ENCODE data around the gene THYN1. TPM values are rescaled to one million over a fixed set of nuclear protein-coding genes. Genes with fewer than 3 reads are reported as not detected.
A peak's percentile ranks its signal among the peaks of the same experiment; 100 is the strongest.

Gene THYN1
- total RNA-seq, 1 donor from 2014 or later, result 34.9 TPM

- ATAC-seq (no peak), DNase-seq (ENCODE audit: low spot score) (no peak)
- intact Hi-C loops (cut with DNase I), result no loop called here
Observed at GRCh38 chr11:134229126-134229790, 23.9 kb downstream of the THYN1 start.

- intact Hi-C loops (cut with DNase I), result no loop called here
- DNase-seq (ENCODE audit: low spot score) (no peak), ATAC-seq (no peak)
Observed at GRCh38 chr11:134228625-134229024, 24.5 kb downstream of the THYN1 start.

- intact Hi-C loops (cut with DNase I), result no loop called here
- ATAC-seq (no peak), DNase-seq (ENCODE audit: low spot score) (no peak)
Observed at GRCh38 chr11:134226806-134227325, 26.3 kb downstream of the THYN1 start.

DNA sequence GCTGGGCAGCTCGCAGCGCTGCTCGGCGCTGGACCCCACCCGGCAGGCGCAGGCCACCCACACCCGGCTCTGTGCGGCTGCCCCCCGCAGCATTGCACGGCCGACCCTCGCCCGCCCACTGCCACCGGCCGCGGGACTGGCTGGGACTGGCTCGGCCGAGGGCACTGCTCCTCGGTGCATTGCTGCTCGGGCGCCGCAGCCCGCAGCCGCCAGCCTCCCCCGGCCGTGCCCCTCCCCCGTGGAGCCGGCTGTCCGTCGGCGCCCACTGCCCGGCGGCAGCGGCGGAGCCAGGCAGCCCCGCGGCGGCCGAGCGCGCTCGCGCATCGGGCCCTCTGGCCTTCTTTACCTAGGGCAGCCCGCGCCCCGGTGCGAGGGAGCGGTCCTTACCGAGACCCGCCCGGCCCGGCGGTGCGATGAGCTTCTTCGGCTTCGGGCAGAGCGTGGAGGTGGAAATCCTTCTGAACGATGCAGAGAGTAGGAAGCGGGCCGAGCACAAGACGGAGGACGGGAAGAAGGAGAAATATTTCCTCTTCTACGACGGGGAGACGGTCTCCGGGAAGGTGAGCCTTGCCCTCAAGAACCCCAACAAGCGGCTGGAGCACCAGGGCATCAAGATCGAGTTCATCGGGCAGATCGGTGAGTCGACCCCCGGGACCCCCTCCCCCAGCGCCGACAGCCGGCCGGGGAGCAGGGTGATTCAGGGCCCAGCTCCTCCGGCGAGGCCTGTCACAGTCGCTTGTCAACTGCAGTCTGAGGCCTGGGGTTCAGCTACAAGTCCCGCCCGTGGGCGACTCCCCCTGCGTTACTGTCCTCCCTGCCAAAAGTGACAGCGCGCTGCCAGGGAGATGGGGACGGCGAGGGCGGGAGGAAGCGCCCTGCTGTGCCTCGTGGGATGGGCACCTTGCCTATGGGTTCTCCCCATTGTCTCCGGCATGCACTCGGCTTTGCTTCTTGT is 28.2 kb downstream of the THYN1 start:
- DNase-seq (ENCODE audit: low spot score), result peak; percentile 74
- ATAC-seq, result peak; percentile 2
- intact Hi-C loops (cut with DNase I), result loop anchor here (5.0 kb wide), 1 partner anchor 1803 kb away; no protein-coding TSS in a partner anchor

GRCh38 chr11:134223836-134224709 is 29.1 kb downstream of the THYN1 start, which contains the start of the genes NCAPD3 and VPS26B:
Gene NCAPD3, minus strand, starts transcription at chr11:134223967. Its CDS starts 41 bp downstream, at chr11:134223926.
Gene VPS26B, plus strand, starts transcription at chr11:134224671. Its CDS starts 452 bp downstream, at chr11:134225123.
- ATAC-seq, result peak; percentile 98
- peak; percentile 98 for DNase-seq (ENCODE audit: low spot score)
- intact Hi-C loops (cut with DNase I), result loop anchor here (5.0 kb wide), 1 partner anchor 1802 kb away; no protein-coding TSS in a partner anchor

DNA sequence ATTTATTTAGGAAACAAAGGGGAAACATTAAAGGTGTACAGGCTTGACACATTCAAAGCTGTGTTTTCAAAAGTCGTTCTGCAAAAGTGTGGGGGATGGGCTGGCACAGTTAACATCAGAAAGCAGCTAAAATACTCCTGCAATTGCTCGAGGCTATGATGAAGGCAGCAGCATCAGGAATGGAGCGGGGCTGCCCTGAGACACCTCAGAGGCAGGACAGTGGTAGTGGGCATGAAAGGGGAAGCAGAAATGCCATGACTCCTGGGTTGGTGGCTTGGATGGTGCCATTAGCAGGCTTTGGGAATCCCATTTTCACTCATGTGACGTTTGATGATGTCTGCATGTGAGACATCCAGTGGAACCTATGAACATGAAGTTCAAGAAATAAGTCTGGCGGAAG is 30.0 kb downstream of the THYN1 start:
- DNase-seq (ENCODE audit: low spot score) (no peak), ATAC-seq (no peak)
- intact Hi-C loops (cut with DNase I), result loop anchor here (5.0 kb wide), 1 partner anchor 1801 kb away; no protein-coding TSS in a partner anchor

DNA sequence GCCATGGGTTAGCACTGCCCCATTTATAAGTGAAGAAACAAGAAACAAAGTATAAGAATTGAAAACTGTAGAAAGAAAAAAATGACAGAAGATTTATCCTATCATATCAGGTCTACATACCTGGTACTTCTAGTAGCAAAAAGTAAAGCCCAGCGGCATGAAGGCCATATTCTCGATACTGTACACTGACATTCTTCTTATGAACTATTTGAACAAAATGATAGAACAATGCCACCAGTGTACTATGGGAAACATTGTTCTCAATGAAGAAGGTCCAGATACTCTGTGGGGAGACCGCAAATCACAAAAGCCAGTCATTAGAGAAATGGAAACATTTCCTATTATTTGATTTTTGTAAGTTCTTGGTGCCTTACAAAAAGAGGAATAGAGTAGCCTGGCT is 36.3 kb downstream of the THYN1 start:
- ATAC-seq, result no peak
- intact Hi-C loops (cut with DNase I), result no loop called here
- DNase-seq (ENCODE audit: low spot score), result no peak

DNA sequence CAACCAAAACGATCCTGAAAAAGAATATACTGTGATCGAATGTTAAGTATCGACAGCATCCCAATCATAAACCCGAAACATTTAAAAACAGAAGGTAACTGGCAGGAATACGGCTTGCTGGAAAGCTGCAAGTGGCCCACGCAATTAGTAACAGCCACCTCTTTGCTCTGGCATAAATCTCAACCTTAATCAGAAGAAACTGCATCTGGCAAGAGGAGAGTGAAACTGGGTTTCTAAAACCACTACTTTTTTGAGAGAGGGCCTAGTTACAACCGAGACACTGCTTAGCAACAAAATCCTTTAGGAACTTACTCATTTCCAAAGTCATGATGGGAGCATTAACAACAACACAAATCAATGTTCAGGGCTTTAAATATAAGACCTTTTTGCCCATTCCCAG is 37.3 kb downstream of the THYN1 start:
- intact Hi-C loops (cut with DNase I), result no loop called here
- ATAC-seq, result no peak
- DNase-seq (ENCODE audit: low spot score), result no peak

- no peak for DNase-seq (ENCODE audit: low spot score)
- ATAC-seq, result no peak
- intact Hi-C loops (cut with DNase I), result no loop called here
Observed at GRCh38 chr11:134207538-134208239, 45.5 kb downstream of the THYN1 start.

- no peak for DNase-seq (ENCODE audit: low spot score)
- no peak for ATAC-seq
- intact Hi-C loops (cut with DNase I), result no loop called here
Observed at GRCh38 chr11:134206185-134206584, 47.0 kb downstream of the THYN1 start.

- intact Hi-C loops (cut with DNase I), result no loop called here
- ATAC-seq (no peak), DNase-seq (ENCODE audit: low spot score) (no peak)
Observed at GRCh38 chr11:134205729-134206128, 47.4 kb downstream of the THYN1 start.

DNA sequence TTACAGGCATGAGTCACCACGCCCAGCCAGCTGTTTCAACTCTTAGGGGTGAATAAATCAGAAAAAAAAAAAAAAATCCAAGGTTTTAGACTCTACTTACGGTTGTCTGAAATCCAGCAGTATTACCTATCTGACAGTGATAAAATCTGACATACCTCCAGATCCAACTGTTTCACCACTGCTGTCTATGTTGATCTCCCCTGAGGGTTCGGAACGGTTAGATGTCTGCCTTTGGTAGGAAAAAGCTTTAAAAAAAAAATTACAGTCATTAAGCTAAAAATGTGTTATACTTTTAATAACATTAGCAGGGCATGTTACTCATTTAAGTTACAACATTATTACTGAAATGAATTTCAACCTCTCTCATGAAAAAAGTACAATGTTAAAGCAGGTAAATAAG is 50.5 kb downstream of the THYN1 start:
- ATAC-seq (no peak), DNase-seq (ENCODE audit: low spot score) (no peak)
- intact Hi-C loops (cut with DNase I), result no loop called here

DNA sequence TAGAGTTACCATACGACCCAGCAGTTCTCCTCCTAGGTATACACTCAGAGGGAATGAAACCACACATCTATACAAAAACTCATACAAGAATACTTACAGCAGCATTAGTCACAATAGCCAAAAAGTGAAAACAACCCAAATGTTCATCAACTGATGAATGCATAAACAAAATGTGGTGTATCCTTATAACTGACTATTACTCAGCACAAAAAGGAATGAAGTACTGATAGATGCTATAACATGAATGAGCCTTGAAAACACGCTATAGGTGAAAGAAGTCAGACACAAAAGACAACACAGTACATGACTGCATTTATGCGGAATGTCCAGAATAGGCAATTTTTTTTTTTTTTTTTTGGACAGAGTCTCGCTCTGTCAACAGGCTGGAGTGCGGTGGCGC is 52.5 kb downstream of the THYN1 start:
- intact Hi-C loops (cut with DNase I), result no loop called here
- DNase-seq (ENCODE audit: low spot score) (no peak), ATAC-seq (no peak)

DNA sequence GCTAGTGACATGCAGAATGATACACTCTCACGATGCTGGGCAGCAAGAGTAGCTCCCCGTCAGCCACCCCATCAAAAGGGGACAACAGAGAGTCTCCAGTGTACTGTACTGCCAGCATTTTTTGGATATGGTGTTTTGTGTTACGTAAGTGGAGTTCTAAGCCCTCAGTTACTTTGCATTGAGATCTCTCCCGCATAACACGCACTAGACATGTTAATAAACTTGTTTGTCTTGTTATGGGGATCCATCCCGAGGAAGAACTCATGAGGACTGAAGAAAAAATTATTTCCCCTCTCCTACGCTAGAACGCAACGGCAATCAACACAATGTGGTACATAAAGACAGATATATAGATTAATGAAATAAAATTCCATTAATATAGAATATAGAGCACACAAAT is 53.6 kb downstream of the THYN1 start:
- no peak for DNase-seq (ENCODE audit: low spot score)
- ATAC-seq, result no peak
- intact Hi-C loops (cut with DNase I), result no loop called here
